Spleen (tissue), 13 donors: ENCODE results near the gene ADSS2. TPM values are rescaled to one million over a fixed set of nuclear protein-coding genes. Genes with fewer than 3 reads are reported as not detected.
"Not testable (repeated sequence)": the region's sequence is repeated elsewhere in the genome, so short reads cannot be mapped to it uniquely, and the experiment has no call there.

Source experiments
- DNase-seq: peaks from one replicate; pipeline ENCODE4 v3.0.0-alpha.2; 2020
- H3K27ac ChIP-seq, 8 donors: fragments of 200-600 bp; sonication (generic) in 7 of 8; 1 replicate in 4 of 8; 2 replicates in 4 of 8; pipeline versions ENCODE4 v1.5.0 to v1.8.0; 2016 to 2021; ENCODE audit warnings: inconsistent platforms in 4 of 8, mild to moderate bottlenecking in 4 of 8, moderate library complexity in 1 of 8
- H3K27me3 ChIP-seq, 7 donors: fragments of 200-600 bp; sonication (generic) in 6 of 7; replicated peaks in 1 of 7; 1 replicate in 4 of 7; 2 replicates in 3 of 7; pipeline versions ENCODE4 v1.5.0 to v1.8.0; 2016 to 2021; ENCODE audit warnings: inconsistent platforms in 3 of 7, mild to moderate bottlenecking in 1 of 7
- H3K36me3 ChIP-seq, 6 donors: fragments of 200-600 bp; sonication (generic) in 5 of 6; 1 replicate in 4 of 6; 2 replicates in 2 of 6; pipeline versions ENCODE4 v1.5.0 to v1.8.0; 2016 to 2021; ENCODE audit warnings: inconsistent platforms in 2 of 6
- H3K4me1 ChIP-seq, 6 donors: fragments of 200-600 bp; sonication (generic) in 5 of 6; 1 replicate in 3 of 6; 2 replicates in 3 of 6; pipeline versions ENCODE4 v1.5.0 to v1.8.0; 2016 to 2021; ENCODE audit warnings: inconsistent platforms in 3 of 6
- H3K4me3 ChIP-seq, 8 donors: fragments of 200-600 bp; sonication (generic) in 7 of 8; 1 replicate in 4 of 8; 2 replicates in 4 of 8; pipeline versions ENCODE4 v1.5.0 to v1.8.0; 2016 to 2021; ENCODE audit warnings: inconsistent platforms in 4 of 8, mild to moderate bottlenecking in 4 of 8, moderate library complexity in 2 of 8
- H3K9me3 ChIP-seq, 8 donors: fragments of 200-600 bp; sonication (generic) in 7 of 8; 1 replicate in 4 of 8; 2 replicates in 4 of 8; pipeline versions ENCODE4 v1.5.0 to v1.8.0; 2016 to 2021; ENCODE audit warnings: inconsistent platforms in 4 of 8
- CTCF ChIP-seq, 11 experiments: fragments of 200-600 bp in 7 of 11; fragments of 450-650 bp in 4 of 11; sonication (generic) in 4 of 11; IDR thresholded peaks in 8 of 11; conservative IDR thresholded peaks in 3 of 11; 1 replicate in 7 of 11; 2 replicates in 4 of 11; pipeline versions ENCODE4 v1.4.0 to v1.8.0; 2016 to 2021; ENCODE audit warnings: antibody characterized with exemption in 11 of 11, inconsistent platforms in 4 of 11, mild to moderate bottlenecking in 1 of 11
- POLR2A ChIP-seq, 3 donors: fragments of 450-650 bp; IDR thresholded peaks; one replicate each; pipeline ENCODE4 v1.5.1; 2017; ENCODE audit warnings: antibody characterized with exemption in 3 of 3, mild to moderate bottlenecking in 1 of 3
- POLR2AphosphoS5 ChIP-seq, 3 donors: sonication (generic); formaldehyde crosslinking; IDR thresholded peaks; one replicate each; pipeline ENCODE4 v1.5.1; 2017; ENCODE audit warnings: antibody characterized with exemption in 3 of 3
- WGBS, 5 donors: extraction: QIAGEN DNeasy Blood & Tissue Kit in 3 of 5; methylation state at CpG; one replicate each; pipeline versions ENCODE4 v1.1.5 to v1.1.7; 2013 to 2018; 5-methylcytosine and 5-hydroxymethylcytosine counted together
- intact Hi-C: fragments of 100-400 bp; cut with DNase I; formaldehyde crosslinking; loops from one replicate; pipeline ENCODE4 v1.15.0; 2023; ENCODE audit warnings: low total_unique reads
- long read RNA-seq, 2 donors: transcript quantifications; one replicate each; lab custom pipeline, GENCODE V29; 2026
- polyA plus RNA-seq, 3 donors: library from polyadenylated mRNA; stranded (reverse); fragments of 200-250 nt; gene quantifications; one replicate each; pipeline ENCODE4 v1.2.1, GENCODE V29; 2013
- total RNA-seq, 7 donors: library from RNA; depleted of rRNA in 3 of 7; stranded (reverse); fragments of >200 nt in 3 of 7; fragmentation: NEBNext Ultra II Directional in 4 of 7; extraction: Animal tissue kit (Norgen Biotek cat#: 25700) in 4 of 7; gene quantifications; one replicate each; pipeline versions ENCODE4 v1.1.0 to v1.2.1, GENCODE V29; 2016 to 2021
- donor health status: healthy with polysubstance abuse.
- donor health status: DM: no; HTN: no; CAD: no; lungs with moderate emphysema.
- donor health status: DM: no; HTN: no; CAD: no.
- donor health status: Bipolar disorder and iron deficiency.
- donor health status: healthy.
- donor health status: DM: no; HTN: no; CAD: no.
- donor health status: DM: yes; HTN: yes; CAD: no.

Gene ADSS2
- total RNA-seq (10 to 100 TPM; 40.2 to 48.6 (median 44.2) TPM), polyA plus RNA-seq (10 to 100 TPM; 19.9 to 23.4 (median 22.0) TPM)
- long read RNA-seq, donor 1, transcript ADSS-201 (13 exons, 2,780 nt), result major isoform, 7 of 8 reads
- long read RNA-seq, donor 1, partial matches to known transcripts, result 0 of 8 reads
- long read RNA-seq, donor 1, other reads (novel, unspliced or antisense), result 0 of 8 reads
- long read RNA-seq, donor 2, transcript ADSS-201 (13 exons, 2,780 nt), result major isoform, 6 of 6 reads
- long read RNA-seq, donor 2, partial matches to known transcripts, result 0 of 6 reads
- long read RNA-seq, donor 2, other reads (novel, unspliced or antisense), result 0 of 6 reads

GRCh38 chr1:244451539-244451950 lies at the start of gene ADSS2:
ADSS2 (minus strand) TSS chr1:244451909; CDS start chr1:244451817, 92 bp downstream.
- H3K4me3 ChIP-seq, result peak within 1 kb of the TSS; percentile 80 to 94 (median 90)
- DNase-seq, result no peak
- no peaks in the 10 kb centered on the region for H3K9me3 ChIP-seq
- H3K27ac ChIP-seq, result peak within 1 kb of the TSS; percentile 93 to 99 (median 97)
- 0 to 1% (median 0%) methylated on average over 27 to 45 of the region's 45 CpGs for WGBS, 5 donors
- TF ChIP-seq POLR2A (IDR thresholded peaks at IDR 0.05) (peak; percentile 67 to 90 (median 71)), CTCF (IDR thresholded peaks at IDR 0.05 in 8 of 11, conservative IDR thresholded peaks at IDR 0.05 in 3 of 11) (no peak), POLR2AphosphoS5 (IDR thresholded peaks at IDR 0.05) (peak; percentile 97)
- intact Hi-C loops, result no loop called here
- H3K4me1 ChIP-seq, result peaks cover 31 to 53% (median 50%) of the 10 kb centered on the region in 6 donors
- peaks cover 0 to 7% (median 0%) of the 10 kb centered on the region in 6 donors for H3K36me3 ChIP-seq
- H3K27me3 ChIP-seq, result no peaks in the 10 kb centered on the region

GRCh38 chr1:244500515-244500914 lies 48.8 kb upstream of the ADSS2 start:
- H3K4me3 ChIP-seq, H3K27me3 ChIP-seq, H3K36me3 ChIP-seq, H3K4me1 ChIP-seq, H3K27ac ChIP-seq, DNase-seq, intact Hi-C loops: not testable (repeated sequence)
- WGBS, 5 donors, result 86 to 95% (median 92%) methylated on average over 4 of the region's 4 CpGs
- H3K9me3 ChIP-seq, result peaks cover 0 to 21% (median 15%) of the 10 kb centered on the region in 8 donors

DNA sequence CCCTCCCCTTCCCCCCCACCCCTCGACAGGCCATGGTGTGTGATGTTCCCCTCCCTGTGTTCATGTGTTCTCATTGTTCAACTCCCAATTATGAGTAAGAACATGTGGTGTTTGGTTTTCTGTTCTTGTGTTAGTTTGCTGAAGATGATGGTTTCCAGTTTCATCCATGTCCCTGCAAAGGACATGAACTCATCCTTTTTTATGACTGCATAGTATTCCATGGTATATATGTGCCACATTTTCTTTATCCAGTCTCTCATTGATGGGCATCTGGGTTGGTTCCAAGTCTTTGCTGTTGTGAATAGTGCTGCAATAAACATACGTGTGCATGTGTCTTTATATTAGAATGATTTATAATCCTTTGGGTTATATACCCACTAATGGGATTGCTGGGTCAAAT lies 47.8 kb upstream of the ADSS2 start:
- H3K4me1 ChIP-seq, intact Hi-C loops, H3K36me3 ChIP-seq, H3K27ac ChIP-seq, DNase-seq, H3K4me3 ChIP-seq, H3K27me3 ChIP-seq: not testable (repeated sequence)
- WGBS, 5 donors, result 89 to 96% (median 90%) methylated on average over 2 of the region's 2 CpGs
- peaks cover 0 to 21% (median 15%) of the 10 kb centered on the region in 8 donors for H3K9me3 ChIP-seq

DNA sequence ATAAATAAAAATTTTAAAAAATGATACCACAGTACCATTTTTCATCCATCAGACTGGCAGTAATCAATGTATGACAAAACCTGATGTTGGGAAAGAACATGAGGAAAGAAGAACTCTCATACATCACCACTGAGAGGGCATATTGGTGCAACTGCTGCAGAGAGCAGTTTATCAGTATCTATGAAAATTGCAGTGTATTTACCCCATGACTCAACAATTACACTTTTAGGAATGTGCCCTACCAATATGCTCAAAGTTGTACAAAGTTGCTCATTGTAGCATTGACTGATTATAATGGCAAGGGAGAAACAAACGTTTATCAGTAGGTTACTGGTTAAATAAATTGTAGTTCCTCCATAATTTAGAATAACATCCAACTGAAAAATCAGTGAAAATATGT lies 46.1 kb upstream of the ADSS2 start:
- intact Hi-C loops, result no loop called here
- Histone ChIP-seq H3K4me3 (no peak overlapping the region), H3K4me1 (no peaks in the 10 kb centered on the region), H3K27ac (no peak overlapping the region), H3K9me3 (peaks cover 0 to 21% (median 15%) of the 10 kb centered on the region in 8 donors), H3K36me3 (no peaks in the 10 kb centered on the region), H3K27me3 (no peaks in the 10 kb centered on the region)
- no peak for DNase-seq
- TF ChIP-seq POLR2AphosphoS5 (IDR thresholded peaks at IDR 0.05) (no peak), POLR2A (IDR thresholded peaks at IDR 0.05) (no peak), CTCF (IDR thresholded peaks at IDR 0.05 in 8 of 11, conservative IDR thresholded peaks at IDR 0.05 in 3 of 11) (no peak)
- 67 to 85% (median 77%) methylated on average over 1 of the region's 1 CpG for WGBS, 5 donors

DNA sequence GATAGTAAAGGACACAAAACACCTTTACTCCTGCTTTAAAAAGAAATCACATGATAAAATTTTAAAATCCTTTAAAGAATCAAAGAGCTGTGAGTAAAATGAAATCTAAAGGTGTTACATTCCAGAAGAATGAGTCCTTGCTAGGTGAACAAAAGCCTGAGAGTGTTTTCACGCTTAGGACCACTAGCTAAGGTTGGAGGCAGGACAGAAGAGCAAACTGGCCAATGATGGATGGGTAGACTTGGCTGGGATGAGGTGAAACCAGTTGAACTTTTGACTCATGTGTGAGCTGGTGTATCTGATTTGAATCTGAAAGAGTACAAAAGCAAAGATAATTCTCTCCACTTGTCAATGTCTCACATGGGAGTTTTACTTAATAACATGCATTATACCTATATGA lies 44.5 kb upstream of the ADSS2 start:
- Histone ChIP-seq H3K4me3 (no peak overlapping the region), H3K36me3 (no peaks in the 10 kb centered on the region), H3K9me3 (peaks cover 0 to 21% (median 15%) of the 10 kb centered on the region in 8 donors), H3K27me3 (no peaks in the 10 kb centered on the region), H3K27ac (no peak overlapping the region), H3K4me1 (no peaks in the 10 kb centered on the region)
- intact Hi-C loops, result no loop called here
- TF ChIP-seq POLR2AphosphoS5 (IDR thresholded peaks at IDR 0.05) (no peak), CTCF (IDR thresholded peaks at IDR 0.05 in 8 of 11, conservative IDR thresholded peaks at IDR 0.05 in 3 of 11) (no peak), POLR2A (IDR thresholded peaks at IDR 0.05) (no peak)
- DNase-seq, result no peak
- WGBS, 5 donors, result 74 to 91% (median 86%) methylated on average over 1 of the region's 1 CpG
